ENCODE results near the gene SMIM33. TPM values are rescaled to one million over a fixed set of nuclear protein-coding genes. Genes with fewer than 3 reads are reported as not detected.
"Not testable (repeated sequence)": the region's sequence is repeated elsewhere in the genome, so short reads cannot be mapped to it uniquely, and the experiment has no call there.

SMIM33 gene
- total and polyA plus RNA-seq, 9 of the 15 experiments (the other 6 are each of a cell fraction or from before 2014, with no cell fraction given) = not detected

- TF ChIP-seq ZNF511 (CRISPR knock-in tag; IDR thresholded peaks at IDR 0.05) = 0 out of 2 replicates have a peak, but pooled peaks have one; percentile 24
- TF ChIP-seq KDM5B (IDR thresholded peaks at IDR 0.05; ENCODE audit: insufficient replicate concordance, low read depth, low read length) = peak; percentile 43
- peak; percentile 63 for TF ChIP-seq PKNOX1 (IDR thresholded peaks at IDR 0.05)
- TF ChIP-seq SP1 (CRISPR knock-in tag; IDR thresholded peaks at IDR 0.05) = 0 out of 2 replicates have a peak, but pooled peaks have one; percentile 24
- TF ChIP-seq ESRRA (IDR thresholded peaks at IDR 0.05; ENCODE audit: borderline replicate concordance, low read depth) = peak; percentile 67
- 0 out of 2 replicates have a peak, but pooled peaks have one; percentile 52 for TF ChIP-seq TARDBP (IDR thresholded peaks at IDR 0.05)
- 0 out of 2 replicates have a peak, but pooled peaks have one; percentile 30 for TF ChIP-seq ZNF592 (IDR thresholded peaks at IDR 0.05)
- peak; percentile 58; the same call in 1 of the 2 replicates for TF ChIP-seq SMAD4 (CRISPR knock-in tag; conservative IDR thresholded peaks at IDR 0.05)
- TF ChIP-seq TOE1 (IDR thresholded peaks at IDR 0.05; ENCODE audit: borderline replicate concordance) = peak; percentile 83; the same call in 1 of the 2 replicates
- not testable (repeated sequence) for TF ChIP-seq TOE1 (CRISPR knock-in tag; IDR thresholded peaks at IDR 0.05; ENCODE audit: borderline replicate concordance, low read depth); FOXM1 (CRISPR knock-in tag; IDR thresholded peaks at IDR 0.05; ENCODE audit: low read depth); NR2C1 (IDR thresholded peaks at IDR 0.05)
- 0 out of 2 replicates have a peak, but pooled peaks have one; percentile 19 for TF ChIP-seq ARID4B (CRISPR knock-in tag; IDR thresholded peaks at IDR 0.05)
- TF ChIP-seq POLR2AphosphoS5 (IDR thresholded peaks at IDR 0.05; ENCODE audit: control insufficient read depth, insufficient read depth, low read depth, low read length) = peak; percentile 55
- peak; percentile 55 for TF ChIP-seq FOXM1 (IDR thresholded peaks at IDR 0.05; ENCODE audit: low read depth)
- peak; percentile 46; the same call in 1 of the 2 replicates for TF ChIP-seq NR2C1 (tag; IDR thresholded peaks at IDR 0.05)
- peak; percentile 41; the same call in 1 of the 2 replicates for TF ChIP-seq NFRKB (IDR thresholded peaks at IDR 0.05; ENCODE audit: low read depth)
- TF ChIP-seq RB1 (IDR thresholded peaks at IDR 0.05; ENCODE audit: low read depth) = 0 out of 2 replicates have a peak, but pooled peaks have one; percentile 13
- peak; percentile 26 for TF ChIP-seq MEIS2 (IDR thresholded peaks at IDR 0.05; ENCODE audit: partially characterized antibody)
Observed at GRCh38 chr5:139503879-139504278, 33.1 kb downstream of the SMIM33 start (continued).

Data from K562 (cell line).